Subcutaneous adipose tissue (tissue), 4 donors: ENCODE measurements around the gene AXDND1. TPM values are rescaled to one million over a fixed set of nuclear protein-coding genes. Genes with fewer than 3 reads are reported as not detected.

Source experiments
- CTCF ChIP-seq: fragments of 450-650 bp; IDR thresholded peaks from one replicate; pipeline ENCODE4 v1.5.1; 2016; ENCODE audit warnings: low read depth, mild to moderate bottlenecking, control low read depth, antibody characterized with exemption, moderate library complexity
- total RNA-seq, 4 donors: library from RNA; depleted of rRNA; stranded (reverse); fragments of >200 nt; gene quantifications; one replicate each; pipeline ENCODE4 v1.1.0, GENCODE V29; 2016

Gene AXDND1
- total RNA-seq, 4 donors from 2014 or later: 1.7 TPM; not detected in 3

- no peak for TF ChIP-seq CTCF
Observed at GRCh38 chr1:179425186-179425585, 59.4 kb downstream of the AXDND1 start.

GRCh38 chr1:179437171-179437570 is 71.4 kb downstream of the AXDND1 start:
- TF ChIP-seq CTCF: no peak

GRCh38 chr1:179440971-179441370 is 75.2 kb downstream of the AXDND1 start:
- no peak for TF ChIP-seq CTCF

- no peak for TF ChIP-seq CTCF
Observed at GRCh38 chr1:179441501-179441900, 75.7 kb downstream of the AXDND1 start.

GRCh38 chr1:179445593-179445992 is 79.8 kb downstream of the AXDND1 start:
- TF ChIP-seq CTCF: no peak

- TF ChIP-seq CTCF: no peak
Observed at GRCh38 chr1:179447489-179447888, 81.7 kb downstream of the AXDND1 start.

GRCh38 chr1:179448437-179449149 is 82.8 kb downstream of the AXDND1 start:
- TF ChIP-seq CTCF: no peak
